ENCODE measurements around the gene SNX27. TPM values are rescaled to one million over a fixed set of nuclear protein-coding genes. Genes with fewer than 3 reads are reported as not detected.

SNX27 gene
- total and polyA plus RNA-seq, 5 donors from 2014 or later: 10.4 to 25.3 (median 11.8) TPM

DNA sequence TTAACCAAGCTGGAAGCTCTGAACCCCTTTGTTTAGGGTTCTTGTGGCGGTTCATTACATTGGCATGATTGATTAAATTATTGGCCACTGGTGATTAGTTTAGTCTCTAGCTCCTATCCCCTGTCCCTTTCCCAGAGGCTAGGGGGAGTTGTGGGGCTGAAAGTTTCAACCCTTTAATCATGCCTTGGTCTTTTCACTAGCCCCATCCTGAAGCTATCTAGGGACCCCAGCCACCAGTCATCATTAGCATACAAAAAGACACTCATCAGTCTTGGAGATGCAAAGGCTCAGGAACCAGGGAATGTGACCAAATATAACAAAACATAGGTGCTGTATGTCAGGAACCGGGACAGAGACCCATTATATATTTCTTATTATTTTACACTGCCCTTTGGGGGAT, 34.7 kb upstream of the SNX27 start:
- Histone ChIP-seq H3K4me1 (ENCODE audit: control insufficient read depth, insufficient read depth, low read length, poor library complexity, severe bottlenecking) (no peaks in the 10 kb centered on the region), H3K27me3 (ENCODE audit: control insufficient read depth, insufficient read depth, low read length) (no peaks in the 10 kb centered on the region), H3K4me3 (ENCODE audit: low read depth, low read length) (no peak overlapping the region), H3K36me3 (ENCODE audit: control insufficient read depth, insufficient read depth, low read length) (peaks cover 20% of the 10 kb centered on the region), H3K9me3 (ENCODE audit: control insufficient read depth in 2 of 2, low read length in 2 of 2) (no peaks in the 10 kb centered on the region), H3K27ac (ENCODE audit: insufficient read depth, low read length, poor library complexity, severe bottlenecking) (no peak overlapping the region)
- no peaks in the 10 kb centered on the region for H3K9me3 Mint-ChIP-seq
- no peak for ATAC-seq (ENCODE audit: low read depth in 2 of 2)
- no peaks in the 10 kb centered on the region for H3K27me3 Mint-ChIP-seq
- H3K4me1 Mint-ChIP-seq: peaks cover 0 to 4% (median 2%) of the 10 kb centered on the region in 4 donors
- H3K27ac Mint-ChIP-seq: no peak overlapping the region
- no peak for DNase-seq
- H3K36me3 Mint-ChIP-seq: peaks cover 39% of the 10 kb centered on the region
- H3K4me3 Mint-ChIP-seq: no peak overlapping the region

DNA sequence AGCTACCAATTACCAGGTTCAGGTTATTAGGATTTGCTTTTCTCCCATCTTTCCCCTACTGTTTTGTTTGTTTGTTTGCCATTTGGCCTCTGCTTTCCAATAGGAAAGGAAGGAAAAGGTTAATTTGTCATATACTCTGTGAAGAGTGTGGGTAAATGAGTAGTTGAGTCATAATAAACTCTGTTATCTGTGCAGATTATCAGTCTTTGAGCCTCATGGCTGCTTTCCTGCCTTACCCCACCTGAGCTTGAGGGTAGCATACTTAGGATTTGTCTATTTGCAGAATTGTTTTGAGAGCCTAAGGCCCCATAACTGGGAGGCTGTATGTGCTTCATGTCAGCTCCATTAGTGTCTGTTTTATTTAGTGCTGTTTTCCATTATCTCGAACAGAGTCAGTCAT, 32.9 kb upstream of the SNX27 start:
- no peaks in the 10 kb centered on the region for H3K27me3 ChIP-seq (ENCODE audit: control insufficient read depth, insufficient read depth, low read length)

GRCh38 chr1:151579436-151580225, 32.2 kb upstream of the SNX27 start:
- no peaks in the 10 kb centered on the region for H3K9me3 Mint-ChIP-seq
- Histone ChIP-seq H3K4me3 (ENCODE audit: low read depth, low read length) (no peak overlapping the region), H3K36me3 (ENCODE audit: control insufficient read depth, insufficient read depth, low read length) (peaks cover 14% of the 10 kb centered on the region), H3K9me3 (ENCODE audit: control insufficient read depth in 2 of 2, low read length in 2 of 2) (no peaks in the 10 kb centered on the region), H3K27ac (ENCODE audit: insufficient read depth, low read length, poor library complexity, severe bottlenecking) (no peak overlapping the region), H3K27me3 (ENCODE audit: control insufficient read depth, insufficient read depth, low read length) (no peaks in the 10 kb centered on the region), H3K4me1 (ENCODE audit: control insufficient read depth, insufficient read depth, low read length, poor library complexity, severe bottlenecking) (no peaks in the 10 kb centered on the region)
- no peaks in the 10 kb centered on the region for H3K27me3 Mint-ChIP-seq
- DNase-seq: no peak
- no peak overlapping the region for H3K27ac Mint-ChIP-seq
- peaks cover 31% of the 10 kb centered on the region for H3K36me3 Mint-ChIP-seq
- H3K4me1 Mint-ChIP-seq: peaks cover 0 to 4% (median 1%) of the 10 kb centered on the region in 4 donors
- no peak overlapping the region for H3K4me3 Mint-ChIP-seq
- no peak for ATAC-seq (ENCODE audit: low read depth in 2 of 2)

More for the DNA sequence above, 32.9 kb upstream of the SNX27 start:
- no peaks in the 10 kb centered on the region for H3K27me3 Mint-ChIP-seq
- Histone ChIP-seq H3K27ac (ENCODE audit: insufficient read depth, low read length, poor library complexity, severe bottlenecking) (no peak overlapping the region), H3K4me3 (ENCODE audit: low read depth, low read length) (no peak overlapping the region), H3K9me3 (ENCODE audit: control insufficient read depth in 2 of 2, low read length in 2 of 2) (no peaks in the 10 kb centered on the region), H3K36me3 (ENCODE audit: control insufficient read depth, insufficient read depth, low read length) (peaks cover 20% of the 10 kb centered on the region), H3K4me1 (ENCODE audit: control insufficient read depth, insufficient read depth, low read length, poor library complexity, severe bottlenecking) (no peaks in the 10 kb centered on the region)
- H3K4me3 Mint-ChIP-seq: no peak overlapping the region
- peaks cover 35% of the 10 kb centered on the region for H3K36me3 Mint-ChIP-seq
- peak overlapping the region in 1 of 3 donors; percentile 17 for H3K27ac Mint-ChIP-seq
- no peak for DNase-seq
- H3K9me3 Mint-ChIP-seq: no peaks in the 10 kb centered on the region
- H3K4me1 Mint-ChIP-seq: peaks cover 0 to 4% (median 2%) of the 10 kb centered on the region in 4 donors
- ATAC-seq (ENCODE audit: low read depth in 2 of 2): no peak

DNA sequence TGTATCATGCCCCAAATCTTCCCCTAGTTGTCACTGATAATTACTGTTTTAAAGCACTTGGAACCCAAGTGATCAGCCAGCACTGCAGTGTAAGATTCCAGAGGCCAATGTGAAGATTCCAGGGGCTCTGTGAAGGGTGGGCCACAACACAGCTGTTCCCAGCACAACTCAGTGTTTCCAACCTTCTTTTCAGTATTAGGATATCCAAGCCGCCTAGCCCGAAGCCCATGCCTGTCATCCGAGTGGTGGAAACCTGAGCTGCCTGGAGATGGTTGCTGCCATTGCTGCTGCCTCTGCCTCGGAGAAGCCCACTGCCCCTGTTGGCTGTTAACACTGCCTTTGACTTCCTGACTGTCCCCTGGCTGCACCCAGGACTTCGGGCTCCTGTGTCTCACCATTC, 30.4 kb upstream of the SNX27 start:
- H3K4me3 ChIP-seq (ENCODE audit: low read depth, low read length): no peak overlapping the region
- DNase-seq: no peak
- no peak for ATAC-seq (ENCODE audit: low read depth in 2 of 2)
- peaks cover 10% of the 10 kb centered on the region for H3K36me3 ChIP-seq (ENCODE audit: control insufficient read depth, insufficient read depth, low read length)
- H3K9me3 Mint-ChIP-seq: no peaks in the 10 kb centered on the region
- H3K9me3 ChIP-seq (ENCODE audit: control insufficient read depth in 2 of 2, low read length in 2 of 2): no peaks in the 10 kb centered on the region
- no peak overlapping the region for H3K27ac ChIP-seq (ENCODE audit: insufficient read depth, low read length, poor library complexity, severe bottlenecking)
- no peaks in the 10 kb centered on the region for H3K27me3 ChIP-seq (ENCODE audit: control insufficient read depth, insufficient read depth, low read length)
- peaks cover 20% of the 10 kb centered on the region for H3K36me3 Mint-ChIP-seq
- H3K27me3 Mint-ChIP-seq: no peaks in the 10 kb centered on the region
- H3K4me1 Mint-ChIP-seq: no peaks in the 10 kb centered on the region
- no peak overlapping the region for H3K4me3 Mint-ChIP-seq
- H3K27ac Mint-ChIP-seq: no peak overlapping the region
- H3K4me1 ChIP-seq (ENCODE audit: control insufficient read depth, insufficient read depth, low read length, poor library complexity, severe bottlenecking): no peaks in the 10 kb centered on the region

DNA sequence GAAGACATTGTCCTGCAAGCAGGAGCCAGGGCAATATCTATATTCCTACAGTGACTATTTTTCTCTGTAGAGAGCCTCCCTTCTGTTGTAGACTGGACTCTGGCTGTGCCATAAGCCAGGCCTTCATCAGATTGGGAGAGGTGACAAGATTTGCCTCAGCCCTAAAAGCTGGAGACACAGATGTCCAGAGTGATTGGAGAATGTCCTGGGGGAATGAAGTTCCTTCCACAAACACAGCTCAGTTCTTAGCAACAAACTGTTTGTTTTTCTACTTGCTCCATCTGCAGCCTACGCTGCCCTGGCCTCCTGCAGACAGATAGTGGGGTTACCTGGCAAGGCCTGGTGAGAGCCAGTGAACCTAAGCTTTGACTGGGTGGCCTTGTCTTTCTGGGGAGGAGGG, 29.9 kb upstream of the SNX27 start:
- peaks cover 10% of the 10 kb centered on the region for H3K36me3 ChIP-seq (ENCODE audit: control insufficient read depth, insufficient read depth, low read length)
- Mint-ChIP-seq H3K27me3 (no peaks in the 10 kb centered on the region), H3K4me1 (no peaks in the 10 kb centered on the region), H3K4me3 (no peak overlapping the region), H3K27ac (peak overlapping the region in 1 of 3 donors; percentile 52), H3K36me3 (peaks cover 19% of the 10 kb centered on the region), H3K9me3 (no peaks in the 10 kb centered on the region)
- no peak overlapping the region for H3K27ac ChIP-seq (ENCODE audit: insufficient read depth, low read length, poor library complexity, severe bottlenecking)
- no peaks in the 10 kb centered on the region for H3K9me3 ChIP-seq (ENCODE audit: control insufficient read depth in 2 of 2, low read length in 2 of 2)
- ATAC-seq (ENCODE audit: low read depth in 2 of 2) (no peak), DNase-seq (no peak)
- no peaks in the 10 kb centered on the region for H3K27me3 ChIP-seq (ENCODE audit: control insufficient read depth, insufficient read depth, low read length)
- no peak overlapping the region for H3K4me3 ChIP-seq (ENCODE audit: low read depth, low read length)
- H3K4me1 ChIP-seq (ENCODE audit: control insufficient read depth, insufficient read depth, low read length, poor library complexity, severe bottlenecking): no peaks in the 10 kb centered on the region

GRCh38 chr1:151583796-151584195, 28.1 kb upstream of the SNX27 start:
- Histone ChIP-seq H3K36me3 (ENCODE audit: control insufficient read depth, insufficient read depth, low read length) (peaks cover 8% of the 10 kb centered on the region), H3K27me3 (ENCODE audit: control insufficient read depth, insufficient read depth, low read length) (peaks cover 3% of the 10 kb centered on the region), H3K9me3 (ENCODE audit: control insufficient read depth in 2 of 2, low read length in 2 of 2) (no peaks in the 10 kb centered on the region), H3K4me3 (ENCODE audit: low read depth, low read length) (no peak overlapping the region), H3K27ac (ENCODE audit: insufficient read depth, low read length, poor library complexity, severe bottlenecking) (no peak overlapping the region), H3K4me1 (ENCODE audit: control insufficient read depth, insufficient read depth, low read length, poor library complexity, severe bottlenecking) (no peaks in the 10 kb centered on the region)
- DNase-seq (no peak), ATAC-seq (ENCODE audit: low read depth in 2 of 2) (no peak)
- no peaks in the 10 kb centered on the region for H3K27me3 Mint-ChIP-seq
- no peaks in the 10 kb centered on the region for H3K9me3 Mint-ChIP-seq
- no peaks in the 10 kb centered on the region for H3K4me1 Mint-ChIP-seq
- peaks cover 14% of the 10 kb centered on the region for H3K36me3 Mint-ChIP-seq
- H3K27ac Mint-ChIP-seq: peak overlapping the region in 1 of 3 donors; percentile 6
- H3K4me3 Mint-ChIP-seq: no peak overlapping the region

DNA sequence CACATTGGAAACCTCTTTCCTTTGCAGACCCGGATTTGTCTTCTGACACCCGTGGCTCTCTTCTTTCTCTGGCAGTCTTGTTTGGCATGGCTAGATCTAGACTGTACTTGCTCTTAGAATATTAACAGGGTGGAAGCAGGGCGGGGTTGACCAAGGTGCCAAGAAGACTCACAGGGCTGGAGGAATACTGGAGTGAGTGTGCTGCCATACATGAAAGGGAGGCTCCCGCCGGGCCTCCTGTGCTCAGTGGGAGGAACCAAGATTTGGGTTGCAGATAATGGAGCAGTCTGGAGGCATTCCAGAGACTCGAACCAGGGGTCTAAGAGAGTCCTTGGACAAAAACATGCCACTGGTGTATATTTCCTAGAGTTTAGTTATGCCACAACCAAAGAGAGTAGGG, 27.6 kb upstream of the SNX27 start:
- H3K4me1 Mint-ChIP-seq: no peaks in the 10 kb centered on the region
- H3K36me3 ChIP-seq (ENCODE audit: control insufficient read depth, insufficient read depth, low read length): peaks cover 3% of the 10 kb centered on the region
- peak overlapping the region in 1 of 3 donors; percentile 42 for H3K27ac Mint-ChIP-seq
- ATAC-seq (ENCODE audit: low read depth in 2 of 2) (no peak), DNase-seq (no peak)
- H3K9me3 Mint-ChIP-seq: no peaks in the 10 kb centered on the region
- no peaks in the 10 kb centered on the region for H3K9me3 ChIP-seq (ENCODE audit: control insufficient read depth in 2 of 2, low read length in 2 of 2)
- H3K4me3 Mint-ChIP-seq: no peak overlapping the region
- no peaks in the 10 kb centered on the region for H3K4me1 ChIP-seq (ENCODE audit: control insufficient read depth, insufficient read depth, low read length, poor library complexity, severe bottlenecking)
- no peaks in the 10 kb centered on the region for H3K27me3 Mint-ChIP-seq
- no peak overlapping the region for H3K27ac ChIP-seq (ENCODE audit: insufficient read depth, low read length, poor library complexity, severe bottlenecking)
- peaks cover 11% of the 10 kb centered on the region for H3K36me3 Mint-ChIP-seq
- H3K4me3 ChIP-seq (ENCODE audit: low read depth, low read length): no peak overlapping the region
- H3K27me3 ChIP-seq (ENCODE audit: control insufficient read depth, insufficient read depth, low read length): peaks cover 3% of the 10 kb centered on the region

- peaks cover 8% of the 10 kb centered on the region for H3K36me3 Mint-ChIP-seq
- peaks cover 0 to under 1% (median 0%) of the 10 kb centered on the region in 7 donors for H3K9me3 Mint-ChIP-seq
- Histone ChIP-seq H3K36me3 (ENCODE audit: control insufficient read depth, insufficient read depth, low read length) (no peaks in the 10 kb centered on the region), H3K27me3 (ENCODE audit: control insufficient read depth, insufficient read depth, low read length) (peaks cover 3% of the 10 kb centered on the region), H3K4me3 (ENCODE audit: low read depth, low read length) (no peak overlapping the region), H3K27ac (ENCODE audit: insufficient read depth, low read length, poor library complexity, severe bottlenecking) (no peak overlapping the region), H3K9me3 (ENCODE audit: control insufficient read depth in 2 of 2, low read length in 2 of 2) (no peaks in the 10 kb centered on the region), H3K4me1 (ENCODE audit: control insufficient read depth, insufficient read depth, low read length, poor library complexity, severe bottlenecking) (no peaks in the 10 kb centered on the region)
- no peak overlapping the region for H3K4me3 Mint-ChIP-seq
- no peaks in the 10 kb centered on the region for H3K4me1 Mint-ChIP-seq
- no peak for DNase-seq
- H3K27ac Mint-ChIP-seq: peak overlapping the region in 2 of 3 donors; percentile 42
- no peak for ATAC-seq (ENCODE audit: low read depth in 2 of 2)
- H3K27me3 Mint-ChIP-seq: peaks cover 5% of the 10 kb centered on the region
Measured at GRCh38 chr1:151584780-151585179, 27.1 kb upstream of the SNX27 start.

Data from CD4-positive, CD25-positive, alpha-beta regulatory T cell (primary cell).